CD4-positive, alpha-beta T cell treated with Interleukin-10 for 1 hour (primary cell): Measurements from ENCODE around the gene APOL6.
"Not testable (repeated sequence)": the region's sequence is repeated elsewhere in the genome, so short reads cannot be mapped to it uniquely, and the experiment has no call there.

Experiments
- DNase-seq: peaks from one replicate; pipeline ENCODE4 v3.0.0-alpha.2; 2020

APOL6 gene

GRCh38 chr22:35618427-35619223 lies 29.6 kb upstream of the APOL6 start:
- DNase-seq = no peak

DNA sequence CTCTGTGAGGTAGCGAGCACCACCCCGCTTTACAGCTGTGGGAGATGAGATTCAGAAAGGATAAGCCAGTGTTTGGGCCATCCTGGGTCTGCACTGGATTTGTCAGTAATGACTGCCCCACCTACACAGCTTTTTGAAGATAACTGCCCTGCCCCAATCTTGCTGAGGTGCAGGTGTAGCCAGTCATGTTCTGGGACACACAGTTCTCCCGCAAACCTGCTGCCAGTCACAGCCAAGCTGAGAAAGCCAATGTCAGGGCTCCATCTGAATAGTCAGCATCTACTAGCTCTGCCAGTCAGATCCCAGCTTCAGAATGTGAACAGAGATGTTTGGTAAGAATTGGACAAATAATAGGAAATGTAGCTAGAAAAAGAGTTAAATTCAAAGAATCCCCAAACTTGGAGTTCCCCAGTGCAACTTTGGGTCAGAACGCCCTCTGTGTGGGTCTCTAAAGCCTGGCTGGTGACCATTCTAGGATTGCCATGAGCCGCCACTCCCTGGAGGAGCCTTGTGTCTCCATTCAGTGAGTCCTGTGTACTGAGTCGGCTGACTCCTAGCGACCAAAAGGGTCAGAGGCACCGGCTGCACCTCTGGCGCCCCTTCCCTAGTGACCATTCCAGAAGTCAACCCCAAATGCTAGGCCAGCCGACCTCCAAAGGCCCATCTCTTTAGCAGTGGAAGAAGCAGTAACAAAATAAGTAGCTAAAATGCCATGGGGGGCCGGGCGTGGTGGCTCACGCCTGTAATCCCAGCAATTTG lies 28.7 kb upstream of the APOL6 start:
- DNase-seq = no peak

GRCh38 chr22:35620624-35621251 lies 27.5 kb upstream of the APOL6 start:
- no peak for DNase-seq

GRCh38 chr22:35621451-35621850 lies 26.8 kb upstream of the APOL6 start:
- DNase-seq = no peak

GRCh38 chr22:35622191-35622913 lies 25.9 kb upstream of the APOL6 start:
- DNase-seq = no peak

DNA sequence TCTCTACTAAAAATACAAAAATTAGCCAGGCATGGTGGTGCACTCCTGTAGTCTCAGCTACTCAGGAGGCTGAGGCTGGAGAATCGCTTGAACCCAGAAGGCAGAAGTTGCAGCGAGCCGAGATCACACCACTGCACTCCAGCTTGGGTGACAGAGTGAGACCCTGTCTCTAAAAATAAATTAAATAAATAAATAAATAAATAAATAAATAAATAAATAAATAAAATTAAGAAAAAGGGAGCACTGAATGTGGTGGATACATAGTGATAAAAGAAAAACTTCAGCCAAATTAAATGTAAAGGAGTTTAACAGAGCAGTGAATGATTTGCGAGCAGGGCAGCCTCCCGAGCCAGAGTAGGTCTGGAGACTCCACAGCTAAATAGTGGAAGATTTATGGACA lies 24.4 kb upstream of the APOL6 start:
- DNase-seq = not testable (repeated sequence)

DNA sequence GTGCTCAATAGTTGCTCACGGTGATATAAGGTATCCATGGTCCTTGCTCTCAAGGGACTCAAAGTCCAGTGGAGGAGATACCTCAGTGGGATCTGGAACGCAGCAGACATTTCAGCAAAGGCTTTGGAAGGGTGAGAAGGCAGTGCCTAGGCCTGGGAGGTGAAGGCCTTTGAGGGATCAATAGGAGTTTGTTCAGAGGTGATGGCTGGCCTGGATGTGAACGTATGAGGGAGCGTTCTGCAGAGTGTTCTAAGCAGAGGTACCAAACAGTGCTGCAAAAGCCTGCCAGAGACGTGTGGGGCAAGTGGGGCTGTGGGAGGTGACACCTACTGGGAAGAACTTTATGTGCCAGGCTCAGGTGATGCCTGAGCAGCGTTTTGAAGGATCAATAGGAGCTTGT lies 23.7 kb upstream of the APOL6 start:
- DNase-seq = no peak

DNA sequence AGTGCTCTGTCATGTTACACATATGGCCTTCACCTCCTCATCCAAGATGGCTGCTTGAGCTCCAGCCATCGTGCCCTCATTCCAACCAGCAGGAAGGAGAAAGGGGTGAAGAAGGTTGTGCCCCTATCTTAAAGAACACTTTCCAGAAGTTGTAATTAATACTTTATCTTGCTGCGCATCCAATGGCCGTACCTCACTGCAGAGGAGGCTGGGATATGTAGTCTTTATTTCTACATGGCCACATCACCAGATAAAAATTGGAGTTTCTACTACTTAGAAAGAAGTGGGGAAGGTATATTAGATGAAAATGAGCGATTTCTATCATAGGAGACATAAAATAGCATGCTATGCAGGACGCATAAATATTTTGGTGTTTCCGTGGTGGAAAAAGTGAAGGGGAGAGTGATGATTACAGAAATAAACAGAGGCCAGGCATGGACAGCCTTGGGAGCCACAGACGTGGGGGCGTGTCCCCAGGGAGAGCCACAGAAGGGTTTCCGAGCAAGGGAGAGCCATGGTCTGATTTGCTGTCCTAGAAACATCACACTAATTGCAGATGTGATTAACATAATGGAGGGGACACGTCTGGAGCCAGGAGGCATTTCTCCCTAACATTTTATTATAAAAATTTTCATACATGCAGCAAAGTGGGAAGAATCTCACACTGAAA lies 22.3 kb upstream of the APOL6 start:
- no peak for DNase-seq

- DNase-seq = peak; percentile 57
Observed at GRCh38 chr22:35627267-35628041, 20.8 kb upstream of the APOL6 start.

DNA sequence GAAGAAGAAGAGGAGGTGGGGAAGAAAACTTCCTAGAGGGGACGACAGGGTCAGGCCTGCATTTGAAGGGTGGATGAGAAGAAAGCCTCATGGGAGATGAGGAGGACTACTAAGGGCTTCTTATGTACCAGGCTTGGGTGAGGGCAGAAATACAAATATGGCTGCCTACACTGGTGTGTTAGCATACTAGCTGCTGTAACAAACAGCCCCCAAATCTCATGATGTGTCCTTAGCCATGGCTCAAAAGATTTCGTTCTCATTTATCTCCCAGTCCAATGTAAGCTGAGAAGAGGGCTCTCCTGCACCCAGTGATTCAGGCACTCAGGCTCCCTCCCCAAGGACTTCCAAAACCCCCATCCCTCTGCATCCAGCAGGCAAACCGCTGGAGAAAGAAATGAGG lies 19.5 kb upstream of the APOL6 start:
- DNase-seq = no peak

GRCh38 chr22:35629406-35630216 lies 18.6 kb upstream of the APOL6 start:
- DNase-seq = peak; percentile 46

GRCh38 chr22:35630387-35630793 lies 17.9 kb upstream of the APOL6 start:
- DNase-seq = no peak

DNA sequence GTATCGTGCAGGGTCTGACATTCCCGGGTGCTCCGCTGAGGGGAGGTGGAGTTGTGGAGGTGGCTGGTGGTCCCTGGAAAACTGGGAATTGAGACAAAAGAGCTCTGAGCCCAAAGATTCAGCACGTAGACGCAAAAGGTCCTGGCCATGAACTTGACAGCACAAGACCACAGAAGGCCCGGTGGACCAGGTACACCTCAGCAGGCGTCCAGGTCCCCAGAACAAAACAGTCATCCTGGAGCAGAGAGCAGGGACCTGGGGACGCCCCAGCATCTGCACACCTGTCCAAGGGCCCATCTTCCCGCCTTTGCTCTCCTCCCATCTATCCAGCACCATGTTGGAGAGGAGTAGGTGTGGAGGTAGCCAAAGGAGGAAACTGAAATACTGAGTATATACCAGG lies 17.4 kb upstream of the APOL6 start:
- DNase-seq = no peak

GRCh38 chr22:35631597-35631996 lies 16.6 kb upstream of the APOL6 start:
- peak; percentile 32 for DNase-seq

GRCh38 chr22:35632935-35633334 lies 15.3 kb upstream of the APOL6 start:
- no peak for DNase-seq

- DNase-seq = no peak
Observed at GRCh38 chr22:35633520-35633919, 14.7 kb upstream of the APOL6 start.

GRCh38 chr22:35634015-35634414 lies 14.2 kb upstream of the APOL6 start:
- no peak for DNase-seq

- no peak for DNase-seq
Observed at GRCh38 chr22:35634943-35635540, 13.2 kb upstream of the APOL6 start.

- no peak for DNase-seq
Observed at GRCh38 chr22:35637254-35637653, 11.0 kb upstream of the APOL6 start.

GRCh38 chr22:35638001-35638400 lies 10.2 kb upstream of the APOL6 start:
- no peak for DNase-seq
